ENCODE data around the gene GSK3B.

Gene GSK3B

GRCh38 chr3:119809249-119810017, 284.8 kb downstream of the GSK3B start:
- no peak overlapping the region for H3K4me3 ChIP-seq (ENCODE audit: low read depth, low read length)
- TF ChIP-seq, protein P1, sequence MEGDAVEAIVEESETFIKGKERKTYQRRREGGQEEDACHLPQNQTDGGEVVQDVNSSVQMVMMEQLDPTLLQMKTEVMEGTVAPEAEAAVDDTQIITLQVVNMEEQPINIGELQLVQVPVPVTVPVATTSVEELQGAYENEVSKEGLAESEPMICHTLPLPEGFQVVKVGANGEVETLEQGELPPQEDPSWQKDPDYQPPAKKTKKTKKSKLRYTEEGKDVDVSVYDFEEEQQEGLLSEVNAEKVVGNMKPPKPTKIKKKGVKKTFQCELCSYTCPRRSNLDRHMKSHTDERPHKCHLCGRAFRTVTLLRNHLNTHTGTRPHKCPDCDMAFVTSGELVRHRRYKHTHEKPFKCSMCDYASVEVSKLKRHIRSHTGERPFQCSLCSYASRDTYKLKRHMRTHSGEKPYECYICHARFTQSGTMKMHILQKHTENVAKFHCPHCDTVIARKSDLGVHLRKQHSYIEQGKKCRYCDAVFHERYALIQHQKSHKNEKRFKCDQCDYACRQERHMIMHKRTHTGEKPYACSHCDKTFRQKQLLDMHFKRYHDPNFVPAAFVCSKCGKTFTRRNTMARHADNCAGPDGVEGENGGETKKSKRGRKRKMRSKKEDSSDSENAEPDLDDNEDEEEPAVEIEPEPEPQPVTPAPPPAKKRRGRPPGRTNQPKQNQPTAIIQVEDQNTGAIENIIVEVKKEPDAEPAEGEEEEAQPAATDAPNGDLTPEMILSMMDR (IDR thresholded peaks at IDR 0.05; ENCODE audit: low read depth, low read length) = no peak

- no peak overlapping the region for H3K4me3 ChIP-seq (ENCODE audit: low read depth, low read length)
- TF ChIP-seq, protein P1 (IDR thresholded peaks at IDR 0.05; ENCODE audit: low read depth, low read length) = no peak
These were observed 285.4 kb downstream of the GSK3B start for GRCh38 chr3:119808843-119809242.

DNA sequence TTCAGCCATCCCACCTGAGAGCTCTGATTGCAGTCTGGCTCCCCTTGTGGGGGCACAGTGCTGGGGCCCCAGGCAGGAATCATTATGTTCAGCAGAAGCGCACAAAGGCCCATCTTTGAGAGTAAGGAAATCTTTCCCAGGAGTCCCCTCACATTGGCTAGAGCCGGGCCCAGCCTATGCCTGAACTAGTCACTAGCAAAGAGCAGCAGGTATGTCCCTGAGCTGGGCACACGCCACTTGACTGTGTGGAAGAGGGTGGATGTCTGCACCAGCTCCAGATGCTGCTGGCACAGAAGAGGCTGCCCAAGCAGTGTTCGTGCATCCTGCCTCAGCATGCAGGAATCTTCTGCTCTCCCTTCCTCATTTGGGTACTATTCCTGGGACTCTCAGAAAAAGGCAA, 286.0 kb downstream of the GSK3B start:
- H3K4me3 ChIP-seq (ENCODE audit: low read depth, low read length) = no peak overlapping the region
- TF ChIP-seq, protein P1 (IDR thresholded peaks at IDR 0.05; ENCODE audit: low read depth, low read length) = no peak

DNA sequence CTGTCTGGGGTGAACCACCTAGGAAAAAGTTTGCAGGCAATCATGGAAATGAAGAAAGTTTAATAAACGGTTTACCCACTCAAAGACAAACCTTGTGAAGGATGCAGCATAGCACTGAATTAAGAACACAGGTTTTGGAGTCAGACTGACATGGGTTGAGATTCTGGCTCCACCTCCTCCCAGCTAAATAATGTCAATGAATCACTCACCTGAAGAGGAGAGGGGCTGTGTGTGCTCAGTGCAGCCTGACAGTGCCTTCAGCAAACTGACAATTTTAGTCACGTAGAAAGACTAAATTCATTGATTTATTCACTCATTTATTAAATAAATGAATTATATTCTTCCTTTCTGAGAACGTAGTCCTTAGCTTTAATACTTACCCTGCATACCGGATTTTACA, 293.4 kb downstream of the GSK3B start:
- TF ChIP-seq, protein P1 (IDR thresholded peaks at IDR 0.05; ENCODE audit: low read depth, low read length) = no peak

DNA sequence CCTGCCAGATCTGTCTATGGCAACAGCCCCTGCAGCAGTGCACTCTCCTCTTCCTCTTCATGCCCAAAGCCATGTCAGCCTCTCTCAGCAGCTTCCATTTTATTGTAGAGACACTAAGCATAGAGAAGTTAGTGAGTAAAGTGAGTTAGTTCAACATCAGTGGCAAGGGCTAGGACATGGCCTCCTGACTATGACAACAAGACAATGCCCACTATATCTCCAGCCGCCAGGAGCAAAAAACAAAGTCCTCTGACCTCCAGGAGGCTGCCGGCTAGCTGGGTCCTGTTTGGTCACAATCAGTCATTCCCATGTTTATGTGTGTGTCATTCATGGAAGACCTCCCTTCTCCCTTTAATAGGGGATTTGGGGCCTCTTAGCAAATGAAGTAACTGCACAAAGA, 297.5 kb downstream of the GSK3B start:
- TF ChIP-seq, protein P1 (IDR thresholded peaks at IDR 0.05; ENCODE audit: low read depth, low read length) = no peak
- H3K4me3 ChIP-seq (ENCODE audit: low read depth, low read length) = no peak overlapping the region

More for the DNA sequence above, 293.4 kb downstream of the GSK3B start:
- H3K4me3 ChIP-seq (ENCODE audit: low read depth, low read length) = no peak overlapping the region

DNA sequence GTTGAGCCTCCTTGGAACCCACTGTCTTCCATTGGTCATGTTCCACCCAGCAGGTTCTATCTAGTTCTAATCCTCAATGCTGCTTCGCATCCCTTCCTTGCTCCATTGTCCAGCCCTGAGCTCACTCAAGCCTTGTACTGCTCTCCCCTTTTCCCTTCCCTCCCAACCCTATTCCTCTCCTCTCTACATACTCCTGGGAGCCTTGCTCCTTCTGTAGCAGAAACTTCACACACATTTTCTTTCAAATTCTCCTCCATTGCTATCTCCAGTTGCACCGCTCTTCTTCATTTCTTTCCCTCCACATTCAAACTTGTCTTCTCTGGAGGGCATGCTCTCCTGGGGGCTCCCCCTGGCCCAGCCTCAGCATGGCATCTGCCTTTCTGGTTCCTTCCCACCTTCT, 297.9 kb downstream of the GSK3B start:
- TF ChIP-seq, protein P1 (IDR thresholded peaks at IDR 0.05; ENCODE audit: low read depth, low read length) = no peak
- H3K4me3 ChIP-seq (ENCODE audit: low read depth, low read length) = no peak overlapping the region

- H3K4me3 ChIP-seq (ENCODE audit: low read depth, low read length) = no peak overlapping the region
- TF ChIP-seq, protein P1 (IDR thresholded peaks at IDR 0.05; ENCODE audit: low read depth, low read length) = no peak
These were observed 298.4 kb downstream of the GSK3B start for GRCh38 chr3:119795849-119796248.

All from WI38 (cell line).